Keratinocyte (primary cell): ENCODE measurements around the gene NEGR1.

Experiments used
- EZH2 ChIP-seq: IDR thresholded peaks from one replicate; pipeline ENCODE4 v1.6.1; 2012; ENCODE audit warnings: inconsistent platforms, mild to moderate bottlenecking, low read length, moderate library complexity
- TF ChIP-seq, protein P1 (sequence below), 3 experiments: IDR thresholded peaks in 1 of 3; conservative IDR thresholded peaks in 1 of 3; optimal IDR thresholded peaks in 1 of 3; 2 replicates in 2 of 3; 3 replicates in 1 of 3; pipeline versions ENCODE3 to v1.5.1; 2011; ENCODE audit warnings: low read length in 3 of 3, mild to moderate bottlenecking in 3 of 3, moderate library complexity in 2 of 3, control low read depth in 1 of 3, inconsistent platforms in 1 of 3; ENCODE audit not compliant: insufficient read depth in 2 of 3; ENCODE audit errors: extremely low read depth in 1 of 3

- TF ChIP-seq, protein P1, sequence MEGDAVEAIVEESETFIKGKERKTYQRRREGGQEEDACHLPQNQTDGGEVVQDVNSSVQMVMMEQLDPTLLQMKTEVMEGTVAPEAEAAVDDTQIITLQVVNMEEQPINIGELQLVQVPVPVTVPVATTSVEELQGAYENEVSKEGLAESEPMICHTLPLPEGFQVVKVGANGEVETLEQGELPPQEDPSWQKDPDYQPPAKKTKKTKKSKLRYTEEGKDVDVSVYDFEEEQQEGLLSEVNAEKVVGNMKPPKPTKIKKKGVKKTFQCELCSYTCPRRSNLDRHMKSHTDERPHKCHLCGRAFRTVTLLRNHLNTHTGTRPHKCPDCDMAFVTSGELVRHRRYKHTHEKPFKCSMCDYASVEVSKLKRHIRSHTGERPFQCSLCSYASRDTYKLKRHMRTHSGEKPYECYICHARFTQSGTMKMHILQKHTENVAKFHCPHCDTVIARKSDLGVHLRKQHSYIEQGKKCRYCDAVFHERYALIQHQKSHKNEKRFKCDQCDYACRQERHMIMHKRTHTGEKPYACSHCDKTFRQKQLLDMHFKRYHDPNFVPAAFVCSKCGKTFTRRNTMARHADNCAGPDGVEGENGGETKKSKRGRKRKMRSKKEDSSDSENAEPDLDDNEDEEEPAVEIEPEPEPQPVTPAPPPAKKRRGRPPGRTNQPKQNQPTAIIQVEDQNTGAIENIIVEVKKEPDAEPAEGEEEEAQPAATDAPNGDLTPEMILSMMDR (optimal IDR thresholded peaks at IDR 0.05 in 1 of 3, IDR thresholded peaks at IDR 0.05 in 1 of 3, conservative IDR thresholded peaks at IDR 0.05 in 1 of 3; ENCODE audit: extremely low read depth in 1 of 3, insufficient read depth in 2 of 3, low read length in 3 of 3), result no peak
- no peak for TF ChIP-seq EZH2
Observed at GRCh38 chr1:71623888-71624287, 658.5 kb downstream of the NEGR1 start.
